HG03175 (cell line): ENCODE data around the gene DCTPP1.
"Not testable (repeated sequence)": the region's sequence is repeated elsewhere in the genome, so short reads cannot be mapped to it uniquely, and the experiment has no call there.

ENCODE experiments used
- ATAC-seq: cut with Tn5 transposase; IDR thresholded peaks from one replicate; pipeline ENCODE4 v1.9.1; 2021; ENCODE audit warnings: mild to moderate bottlenecking, moderate library complexity; ENCODE audit not compliant: unreplicated experiment

DCTPP1 gene

GRCh38 chr16:30414159-30414558, 15.7 kb downstream of the DCTPP1 start:
- ATAC-seq = no peak

GRCh38 chr16:30413112-30413806, 16.6 kb downstream of the DCTPP1 start:
- ATAC-seq = no peak

GRCh38 chr16:30409125-30410060, 20.4 kb downstream of the DCTPP1 start:
- ATAC-seq = no peak

GRCh38 chr16:30407804-30408534, 21.9 kb downstream of the DCTPP1 start:
- no peak for ATAC-seq

- peak; percentile 70 for ATAC-seq
These were observed 22.6 kb downstream of the DCTPP1 start, which contains the start of gene ZNF771 for GRCh38 chr16:30407102-30407803. Gene ZNF771, plus strand, starts transcription at chr16:30407606. Its CDS starts 448 bp downstream, at chr16:30408054.

- peak; percentile 9 for ATAC-seq
These were observed 23.1 kb downstream of the DCTPP1 start for GRCh38 chr16:30406795-30407101.

GRCh38 chr16:30401768-30402425, 27.9 kb downstream of the DCTPP1 start:
- no peak for ATAC-seq

GRCh38 chr16:30399435-30400186, 30.2 kb downstream of the DCTPP1 start:
- ATAC-seq = no peak

- ATAC-seq = no peak
These were observed 31.0 kb downstream of the DCTPP1 start for GRCh38 chr16:30398661-30399434.

GRCh38 chr16:30397776-30398660, 31.8 kb downstream of the DCTPP1 start:
- no peak for ATAC-seq

GRCh38 chr16:30397056-30397455, 32.8 kb downstream of the DCTPP1 start:
- no peak for ATAC-seq

GRCh38 chr16:30396627-30397026, 33.2 kb downstream of the DCTPP1 start:
- ATAC-seq = not testable (repeated sequence)

GRCh38 chr16:30395992-30396585, 33.7 kb downstream of the DCTPP1 start:
- no peak for ATAC-seq

GRCh38 chr16:30395155-30395991, 34.5 kb downstream of the DCTPP1 start, which contains the start of gene ZNF48:
Gene ZNF48, plus strand, starts transcription at chr16:30395420. Its CDS starts 375 bp downstream, at chr16:30395795.
- ATAC-seq = peak; percentile 41

- peak; percentile 10 for ATAC-seq
These were observed 35.2 kb downstream of the DCTPP1 start for GRCh38 chr16:30394592-30395154.

GRCh38 chr16:30383521-30383920, 46.3 kb downstream of the DCTPP1 start:
- no peak for ATAC-seq
